CD14-positive monocyte (primary cell): Measurements from ENCODE around the gene CHTOP. TPM values are rescaled to one million over a fixed set of nuclear protein-coding genes. Genes with fewer than 3 reads are reported as not detected.
"Not testable (repeated sequence)": the region's sequence is repeated elsewhere in the genome, so short reads cannot be mapped to it uniquely, and the experiment has no call there.

Experiments used
- DNase-seq, 3 donors: peaks; one replicate each; pipeline ENCODE4 v3.0.0-alpha.2; 2011 to 2022
- H2AFZ ChIP-seq: 2 replicates; pipeline ENCODE4 v1.6.0; 2012; ENCODE audit warnings: mild to moderate bottlenecking, low read depth, low read length, inconsistent platforms; ENCODE audit not compliant: insufficient read depth, poor library complexity, severe bottlenecking
- H3K27ac ChIP-seq, 2 donors: 1 replicate in 1 of 2; 2 replicates in 1 of 2; pipeline ENCODE4 v1.5.1; 2012 to 2013; ENCODE audit warnings: low read length in 2 of 2, control low read depth in 1 of 2, inconsistent platforms in 1 of 2, low read depth in 1 of 2, mild to moderate bottlenecking in 1 of 2
- H3K27me3 ChIP-seq, 2 donors: one replicate each; pipeline versions ENCODE4 v1.6.0 to v1.6.1; 2011 to 2013; ENCODE audit warnings: low read length in 2 of 2; ENCODE audit not compliant: control insufficient read depth in 2 of 2, insufficient read depth in 2 of 2
- H3K36me3 ChIP-seq, 2 donors: replicated peaks in 1 of 2; 1 replicate in 1 of 2; 2 replicates in 1 of 2; pipeline versions ENCODE4 v1.5.1 to v1.6.1; 2012 to 2013; ENCODE audit warnings: low read length in 2 of 2, control low read depth in 1 of 2, inconsistent platforms in 1 of 2, mild to moderate bottlenecking in 1 of 2; ENCODE audit not compliant: insufficient read depth in 2 of 2, control insufficient read depth in 1 of 2
- H3K4me1 ChIP-seq, 2 donors: 1 replicate in 1 of 2; 2 replicates in 1 of 2; pipeline versions ENCODE4 v1.5.1 to v1.6.1; 2012 to 2013; ENCODE audit warnings: low read length in 2 of 2, control low read depth in 1 of 2, inconsistent platforms in 1 of 2, mild to moderate bottlenecking in 1 of 2, moderate library complexity in 1 of 2; ENCODE audit not compliant: insufficient read depth in 2 of 2, control insufficient read depth in 1 of 2
- H3K4me2 ChIP-seq: replicated peaks from 2 replicates; pipeline ENCODE3; 2012; ENCODE audit warnings: low read length, moderate library complexity, mild to moderate bottlenecking; ENCODE audit not compliant: poor library complexity, severe bottlenecking; ENCODE audit errors: extremely low read depth
- H3K4me3 ChIP-seq, 3 experiments: fragments of 200-600 bp in 1 of 3; sonication (generic) in 1 of 3; replicated peaks in 1 of 3; 1 replicate in 2 of 3; 2 replicates in 1 of 3; pipeline ENCODE4 v1.5.1; 2011 to 2013; ENCODE audit warnings: low read length in 3 of 3, mild to moderate bottlenecking in 3 of 3, control low read depth in 2 of 3, low read depth in 2 of 3, inconsistent platforms in 1 of 3, moderate library complexity in 1 of 3
- H3K79me2 ChIP-seq: 2 replicates; pipeline ENCODE4 v1.6.0; 2012; ENCODE audit warnings: mild to moderate bottlenecking, control low read depth, inconsistent platforms, low read length, moderate library complexity; ENCODE audit not compliant: insufficient read depth
- H3K9ac ChIP-seq: 2 replicates; pipeline ENCODE4 v1.6.0; 2017; ENCODE audit warnings: low read length, mild to moderate bottlenecking; ENCODE audit not compliant: insufficient read depth, poor library complexity, severe bottlenecking
- H3K9me3 ChIP-seq, 2 donors: replicated peaks in 1 of 2; 1 replicate in 1 of 2; 2 replicates in 1 of 2; pipeline versions ENCODE4 v1.5.1 to v1.6.1; 2012 to 2013; ENCODE audit warnings: low read length in 2 of 2, control low read depth in 1 of 2; ENCODE audit not compliant: control insufficient read depth in 1 of 2, insufficient read depth in 1 of 2
- H4K20me1 ChIP-seq: 2 replicates; pipeline ENCODE4 v1.6.0; 2012; ENCODE audit warnings: mild to moderate bottlenecking, low read length, control low read depth, moderate library complexity; ENCODE audit not compliant: insufficient read depth
- H3K27ac Mint-ChIP-seq, 7 donors: one replicate each; pipeline ENCODE4 v1.8.0; 2020; ENCODE audit warnings: mild to moderate bottlenecking in 7 of 7, mixed read lengths in 7 of 7, moderate library complexity in 6 of 7, inconsistent platforms in 2 of 7
- H3K27me3 Mint-ChIP-seq, 3 donors: one replicate each; pipeline ENCODE4 v1.8.0; 2021 to 2022; ENCODE audit warnings: low read depth in 3 of 3, mild to moderate bottlenecking in 3 of 3, mixed read lengths in 3 of 3, moderate library complexity in 3 of 3, inconsistent platforms in 1 of 3
- H3K36me3 Mint-ChIP-seq, 2 donors: one replicate each; pipeline ENCODE4 v1.8.0; 2020; ENCODE audit warnings: mixed read lengths in 2 of 2, inconsistent platforms in 1 of 2, mild to moderate bottlenecking in 1 of 2
- H3K4me1 Mint-ChIP-seq: one replicate; pipeline ENCODE4 v1.8.0; 2020; ENCODE audit warnings: mild to moderate bottlenecking, mixed read lengths
- H3K4me3 Mint-ChIP-seq, 2 donors: one replicate each; pipeline ENCODE4 v1.8.0; 2020; ENCODE audit warnings: mild to moderate bottlenecking in 2 of 2, mixed read lengths in 2 of 2, moderate library complexity in 1 of 2
- H3K9me3 Mint-ChIP-seq, 7 donors: one replicate each; pipeline ENCODE4 v1.8.0; 2020 to 2022; ENCODE audit warnings: mixed read lengths in 7 of 7, mild to moderate bottlenecking in 6 of 7, moderate library complexity in 6 of 7, inconsistent platforms in 2 of 7
- WGBS: methylation state at CpG from one replicate; pipeline ENCODE4 v1.1.5; 2013; ENCODE audit warnings: missing lambda C conversion rate; ENCODE audit not compliant: insufficient coverage; 5-methylcytosine and 5-hydroxymethylcytosine counted together
- intact Hi-C, 2 donors: fragments of 100-400 bp; cut with micrococcal nuclease; formaldehyde crosslinking; loops; one replicate each; pipeline versions ENCODE4 v1.15.0 to v1.15.1; 2023
- polyA plus RNA-seq, 3 donors: library from polyadenylated mRNA; depleted of rRNA in 1 of 3; unstranded in 2 of 3; stranded (reverse) in 1 of 3; fragments of 300-500 nt in 2 of 3; fragments of >200 nt in 1 of 3; fragmentation: Illumina TruSeq in 2 of 3; gene quantifications; 1 replicate in 2 of 3; 2 replicates in 1 of 3; pipeline ENCODE4 v1.2.3, GENCODE V29; 2012 to 2021
- TF ChIP-seq, protein P1 (sequence below): fragments of 200-600 bp; IDR thresholded peaks from one replicate; pipeline ENCODE4 v1.8.0; 2022; ENCODE audit warnings: antibody characterized with exemption, mild to moderate bottlenecking

The CHTOP gene
- polyA plus RNA-seq, 3 donors, result 28.1 to 56.2 (median 38.2) TPM

DNA sequence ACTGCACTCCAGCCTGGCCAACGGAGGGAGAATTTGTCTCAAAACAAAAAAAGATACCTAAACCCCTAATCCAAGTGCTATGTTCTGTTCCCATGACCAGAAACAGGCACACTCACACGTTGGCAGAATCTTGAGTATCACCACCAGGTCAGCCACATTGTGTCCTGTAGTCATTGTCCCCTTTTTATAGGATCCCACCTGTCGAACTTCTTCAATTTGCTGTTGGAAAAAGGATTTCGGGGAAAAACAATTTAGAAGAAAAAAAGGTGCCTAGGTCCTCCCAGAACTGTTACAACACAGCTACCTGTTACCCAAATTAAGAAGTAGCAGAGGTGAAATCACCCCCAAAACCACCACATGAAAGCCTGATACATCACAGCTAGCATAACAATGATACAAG lies 33.6 kb downstream of the CHTOP start:
- H3K4me3 ChIP-seq, result no peak overlapping the region
- H3K9ac ChIP-seq, result no peak overlapping the region
- H3K27ac Mint-ChIP-seq, result no peak overlapping the region
- no peak overlapping the region for H2AFZ ChIP-seq
- intact Hi-C loops, result no loop called here
- TF ChIP-seq, protein P1, sequence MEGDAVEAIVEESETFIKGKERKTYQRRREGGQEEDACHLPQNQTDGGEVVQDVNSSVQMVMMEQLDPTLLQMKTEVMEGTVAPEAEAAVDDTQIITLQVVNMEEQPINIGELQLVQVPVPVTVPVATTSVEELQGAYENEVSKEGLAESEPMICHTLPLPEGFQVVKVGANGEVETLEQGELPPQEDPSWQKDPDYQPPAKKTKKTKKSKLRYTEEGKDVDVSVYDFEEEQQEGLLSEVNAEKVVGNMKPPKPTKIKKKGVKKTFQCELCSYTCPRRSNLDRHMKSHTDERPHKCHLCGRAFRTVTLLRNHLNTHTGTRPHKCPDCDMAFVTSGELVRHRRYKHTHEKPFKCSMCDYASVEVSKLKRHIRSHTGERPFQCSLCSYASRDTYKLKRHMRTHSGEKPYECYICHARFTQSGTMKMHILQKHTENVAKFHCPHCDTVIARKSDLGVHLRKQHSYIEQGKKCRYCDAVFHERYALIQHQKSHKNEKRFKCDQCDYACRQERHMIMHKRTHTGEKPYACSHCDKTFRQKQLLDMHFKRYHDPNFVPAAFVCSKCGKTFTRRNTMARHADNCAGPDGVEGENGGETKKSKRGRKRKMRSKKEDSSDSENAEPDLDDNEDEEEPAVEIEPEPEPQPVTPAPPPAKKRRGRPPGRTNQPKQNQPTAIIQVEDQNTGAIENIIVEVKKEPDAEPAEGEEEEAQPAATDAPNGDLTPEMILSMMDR, result no peak
- H3K36me3 ChIP-seq, result peaks cover 57 to 72% of the 10 kb centered on the region in 2 donors
- H3K9me3 ChIP-seq, result no peaks in the 10 kb centered on the region
- peak overlapping the region in 1 of 2 donors; percentile 39 for H3K27ac ChIP-seq
- no peaks in the 10 kb centered on the region for H3K27me3 Mint-ChIP-seq
- H3K27me3 ChIP-seq, result no peaks in the 10 kb centered on the region
- DNase-seq, result no peak
- peaks cover 39% of the 10 kb centered on the region for H3K79me2 ChIP-seq
- no peak overlapping the region for H3K4me3 Mint-ChIP-seq
- no peaks in the 10 kb centered on the region for H4K20me1 ChIP-seq
- H3K4me1 ChIP-seq, result peaks cover 14 to 25% of the 10 kb centered on the region in 2 donors
- peaks cover 18% of the 10 kb centered on the region for H3K4me1 Mint-ChIP-seq
- no peaks in the 10 kb centered on the region for H3K9me3 Mint-ChIP-seq
- no peak overlapping the region for H3K4me2 ChIP-seq
- 100% methylated on average over 1 of the region's 4 CpGs for WGBS
- peaks cover 60 to 69% of the 10 kb centered on the region in 2 donors for H3K36me3 Mint-ChIP-seq

DNA sequence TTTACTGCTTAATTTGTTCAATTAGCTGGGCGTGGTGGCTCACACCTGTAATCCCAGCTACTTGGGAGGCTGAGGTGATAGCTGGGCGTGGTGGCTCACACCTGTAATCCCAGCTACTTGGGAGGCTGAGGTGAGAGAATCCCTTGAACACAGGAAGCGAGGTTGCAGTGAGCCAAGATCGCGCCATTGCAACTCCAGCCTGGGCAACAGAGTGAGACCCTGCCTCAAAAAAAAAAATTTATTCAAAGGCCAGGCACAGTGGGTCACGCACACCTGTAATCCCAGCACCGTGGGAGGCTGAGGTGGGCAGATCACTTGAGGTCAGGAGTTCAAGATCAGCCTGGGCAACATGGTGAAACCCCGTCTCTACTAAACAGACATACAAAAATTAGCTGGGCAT lies 34.8 kb downstream of the CHTOP start:
- peaks cover 45 to 60% of the 10 kb centered on the region in 2 donors for H3K36me3 ChIP-seq
- intact Hi-C loops, H3K27ac ChIP-seq, H2AFZ ChIP-seq, H3K4me3 ChIP-seq, DNase-seq, H3K4me3 Mint-ChIP-seq, H3K4me2 ChIP-seq, H3K27me3 Mint-ChIP-seq, H3K9ac ChIP-seq, H3K27me3 ChIP-seq, H3K9me3 ChIP-seq, H3K9me3 Mint-ChIP-seq, H4K20me1 ChIP-seq: not testable (repeated sequence)
- Mint-ChIP-seq H3K4me1 (peaks cover 17% of the 10 kb centered on the region), H3K36me3 (peaks cover 51 to 59% of the 10 kb centered on the region in 2 donors), H3K27ac (peak overlapping the region in 1 of 7 donors; percentile 26)
- peaks cover 9 to 18% of the 10 kb centered on the region in 2 donors for H3K4me1 ChIP-seq
- peaks cover 39% of the 10 kb centered on the region for H3K79me2 ChIP-seq
- WGBS, result 100% methylated on average over 5 of the region's 8 CpGs
